ENCODE data around the gene SF3B6. TPM values are rescaled to one million over a fixed set of nuclear protein-coding genes. Genes with fewer than 3 reads are reported as not detected.
A peak's percentile ranks its signal among the peaks of the same experiment; 100 is the strongest.

The SF3B6 gene
- total and polyA plus RNA-seq, 9 donors: 60.6 to 145 (median 85.2) TPM

DNA sequence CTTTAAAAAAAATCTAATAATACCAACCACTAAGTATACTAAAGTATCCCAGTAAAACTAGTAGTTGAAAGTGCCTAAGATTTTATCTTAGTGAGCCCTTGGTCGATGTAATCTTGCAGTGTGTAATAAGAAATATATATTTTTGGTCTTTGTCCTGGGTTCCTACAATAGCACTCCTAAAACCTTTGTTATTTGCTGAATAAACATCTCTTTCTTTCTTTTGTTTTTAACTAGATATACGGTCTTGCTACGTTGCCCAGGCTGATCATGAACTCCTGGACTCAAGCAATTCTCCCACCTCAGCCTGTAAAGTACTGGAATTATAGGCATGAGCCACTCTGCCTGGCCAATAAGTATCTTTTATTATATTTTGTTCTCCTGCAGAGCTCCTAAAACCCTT, 10.9 kb upstream of the SF3B6 start:
- intact Hi-C loops (cut with DNase I): loop anchor here in 1 of 4 donors (5.0 kb wide), 1 partner anchor 295 kb away; no protein-coding TSS in a partner anchor
- Histone ChIP-seq H3K4me1 (ENCODE audit: insufficient read depth) (peaks cover 5% of the 10 kb centered on the region), H3K4me3 (no peak overlapping the region), H3K27ac (no peak overlapping the region), H3K9me3 (no peaks in the 10 kb centered on the region), H3K36me3 (no peaks in the 10 kb centered on the region), H3K27me3 (no peaks in the 10 kb centered on the region)
- DNase-seq: no peak
- 81 to 93% (median 85%) methylated on average over 3 of the region's 3 CpGs for WGBS, 3 donors
- TF ChIP-seq, protein P1, sequence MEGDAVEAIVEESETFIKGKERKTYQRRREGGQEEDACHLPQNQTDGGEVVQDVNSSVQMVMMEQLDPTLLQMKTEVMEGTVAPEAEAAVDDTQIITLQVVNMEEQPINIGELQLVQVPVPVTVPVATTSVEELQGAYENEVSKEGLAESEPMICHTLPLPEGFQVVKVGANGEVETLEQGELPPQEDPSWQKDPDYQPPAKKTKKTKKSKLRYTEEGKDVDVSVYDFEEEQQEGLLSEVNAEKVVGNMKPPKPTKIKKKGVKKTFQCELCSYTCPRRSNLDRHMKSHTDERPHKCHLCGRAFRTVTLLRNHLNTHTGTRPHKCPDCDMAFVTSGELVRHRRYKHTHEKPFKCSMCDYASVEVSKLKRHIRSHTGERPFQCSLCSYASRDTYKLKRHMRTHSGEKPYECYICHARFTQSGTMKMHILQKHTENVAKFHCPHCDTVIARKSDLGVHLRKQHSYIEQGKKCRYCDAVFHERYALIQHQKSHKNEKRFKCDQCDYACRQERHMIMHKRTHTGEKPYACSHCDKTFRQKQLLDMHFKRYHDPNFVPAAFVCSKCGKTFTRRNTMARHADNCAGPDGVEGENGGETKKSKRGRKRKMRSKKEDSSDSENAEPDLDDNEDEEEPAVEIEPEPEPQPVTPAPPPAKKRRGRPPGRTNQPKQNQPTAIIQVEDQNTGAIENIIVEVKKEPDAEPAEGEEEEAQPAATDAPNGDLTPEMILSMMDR (IDR thresholded peaks at IDR 0.05): no peak
- no peak for TF ChIP-seq EP300 (IDR thresholded peaks at IDR 0.05)
- no peak for TF ChIP-seq POLR2A (IDR thresholded peaks at IDR 0.05)

DNA sequence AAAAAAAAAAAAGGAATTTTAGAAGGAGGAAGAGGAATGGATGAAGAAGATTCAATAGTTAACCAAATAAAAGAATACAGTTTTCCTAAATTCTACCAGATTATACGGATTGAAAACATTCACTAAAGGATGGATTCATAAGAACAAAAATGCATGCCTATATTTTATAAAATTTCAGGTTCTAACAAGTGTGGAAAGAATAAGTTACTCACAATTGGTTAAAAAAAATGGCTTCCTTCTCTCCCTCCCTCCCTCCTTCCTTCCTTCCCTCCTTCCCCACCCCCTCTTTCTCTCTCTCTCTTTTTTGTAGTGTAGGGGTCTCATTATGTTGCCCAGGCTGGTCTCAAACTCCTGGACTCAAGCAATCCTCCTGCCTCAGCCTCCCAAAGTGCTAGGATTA, 10.1 kb upstream of the SF3B6 start:
- DNase-seq: no peak
- no peaks in the 10 kb centered on the region for H3K27me3 ChIP-seq
- intact Hi-C loops (cut with DNase I): loop anchor here in 1 of 4 donors (5.0 kb wide), 1 partner anchor 296 kb away; no protein-coding TSS in a partner anchor
- no peak overlapping the region for H3K4me3 ChIP-seq
- H3K36me3 ChIP-seq: no peaks in the 10 kb centered on the region
- no peak for TF ChIP-seq EP300 (IDR thresholded peaks at IDR 0.05)
- no peak for TF ChIP-seq POLR2A (IDR thresholded peaks at IDR 0.05)
- TF ChIP-seq, protein P1 (IDR thresholded peaks at IDR 0.05): no peak
- H3K27ac ChIP-seq: no peak overlapping the region
- no peaks in the 10 kb centered on the region for H3K9me3 ChIP-seq
- peaks cover 5% of the 10 kb centered on the region for H3K4me1 ChIP-seq (ENCODE audit: insufficient read depth)
- WGBS, 3 donors: 89 to 91% (median 91%) methylated on average over 1 of the region's 1 CpG

DNA sequence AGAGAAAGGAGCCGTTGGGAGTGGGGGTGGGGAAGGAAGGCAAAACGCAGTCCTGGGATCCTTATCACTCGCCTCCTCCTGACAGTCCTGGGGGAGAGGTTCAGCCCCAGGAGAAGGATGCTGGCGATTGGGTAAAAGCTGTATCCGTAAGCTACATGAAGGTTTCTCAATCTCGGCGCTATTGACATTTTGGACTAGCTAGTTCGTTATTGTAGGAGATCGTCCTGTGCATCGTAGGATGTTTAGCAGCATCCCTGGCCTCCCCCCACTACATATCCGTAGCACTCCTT, 9.0 kb upstream of the SF3B6 start:
- H3K27ac ChIP-seq: peak overlapping the region; percentile 65 to 69
- H3K4me3 ChIP-seq: peak overlapping the region; percentile 55
- TF ChIP-seq, protein P1 (IDR thresholded peaks at IDR 0.05): no peak
- TF ChIP-seq EP300 (IDR thresholded peaks at IDR 0.05): no peak
- TF ChIP-seq POLR2A (IDR thresholded peaks at IDR 0.05): no peak
- H3K4me1 ChIP-seq (ENCODE audit: insufficient read depth): peaks cover 5% of the 10 kb centered on the region
- intact Hi-C loops (cut with DNase I): loop anchor here in 2 of 4 donors (2.0 to 5.0 kb wide), 2 partner anchors 158 to 297 kb away; partner anchors contain the start of gene ATAD2B (in 1 of the 2)
- H3K9me3 ChIP-seq: no peaks in the 10 kb centered on the region
- DNase-seq: no peak
- no peaks in the 10 kb centered on the region for H3K36me3 ChIP-seq
- 2 to 4% (median 4%) methylated on average over 11 of the region's 11 CpGs for WGBS, 3 donors
- no peaks in the 10 kb centered on the region for H3K27me3 ChIP-seq

DNA sequence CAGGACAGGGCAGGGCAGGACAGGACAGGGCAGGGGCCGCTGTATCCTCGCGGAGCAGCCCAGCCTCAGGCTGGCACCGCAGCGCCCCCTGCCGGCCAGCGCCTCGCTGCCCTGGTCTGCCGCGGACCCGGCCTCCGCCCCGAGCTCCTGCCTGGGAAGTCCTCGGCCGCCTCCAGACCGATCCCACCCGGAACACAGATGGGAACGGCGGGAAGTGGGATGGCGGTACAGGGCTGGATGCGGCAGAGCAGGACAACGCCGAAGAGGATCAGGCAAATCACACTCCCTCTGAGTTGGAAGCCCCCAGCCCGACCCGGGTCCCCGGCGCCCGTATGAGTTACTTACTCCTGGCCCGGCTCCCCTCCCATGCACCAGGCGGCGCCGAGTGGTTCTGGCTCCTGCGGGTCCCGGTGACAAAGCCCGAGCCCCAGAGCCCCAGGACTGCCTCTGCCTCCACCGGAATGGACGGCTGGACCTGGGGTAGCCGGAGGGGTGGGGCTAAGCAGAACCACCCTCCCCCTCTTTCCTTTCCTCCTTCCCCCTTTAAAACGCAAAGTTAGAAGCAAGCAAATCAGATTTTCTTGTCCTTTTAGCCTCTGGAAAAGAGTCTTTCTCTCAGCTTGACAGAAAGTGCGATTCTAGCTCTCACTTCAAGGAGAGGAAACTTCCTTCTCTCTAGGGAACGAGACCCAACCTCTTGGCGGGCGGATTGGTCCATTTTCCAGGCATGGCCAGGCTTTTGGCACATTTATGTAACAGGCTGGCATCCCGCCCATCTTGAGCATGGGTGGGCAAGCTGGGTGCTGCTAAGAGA, 8.5 kb upstream of the SF3B6 start, which contains the start of gene TP53I3:
TSS of gene TP53I3 (minus strand) at position 449 of the 814 bp plus-strand sequence. CDS start 508 bp downstream, outside the sequence.
- intact Hi-C loops (cut with DNase I): loop anchor here in 2 of 4 donors (2.0 to 5.0 kb wide), 2 partner anchors 158 to 298 kb away; partner anchors contain the start of gene ATAD2B (in 1 of the 2)
- no peaks in the 10 kb centered on the region for H3K36me3 ChIP-seq
- peak; percentile 82 to 92 (median 88) for DNase-seq

More for the DNA sequence above, 8.5 kb upstream of the SF3B6 start, which contains the start of gene TP53I3:
- 0 to 1% (median 1%) methylated on average over 29 to 44 of the region's 44 CpGs for WGBS, 3 donors
- H3K4me3 ChIP-seq: peak within 1 kb of the TSS; percentile 55
- no peaks in the 10 kb centered on the region for H3K9me3 ChIP-seq
- H3K27ac ChIP-seq: peak within 1 kb of the TSS; percentile 65 to 69
- peaks cover 5% of the 10 kb centered on the region for H3K4me1 ChIP-seq (ENCODE audit: insufficient read depth)
- H3K27me3 ChIP-seq: no peaks in the 10 kb centered on the region
- TF ChIP-seq, protein P1 (IDR thresholded peaks at IDR 0.05): peak; percentile 94 to 98 (median 97)
- TF ChIP-seq EP300 (IDR thresholded peaks at IDR 0.05): no peak
- TF ChIP-seq POLR2A (IDR thresholded peaks at IDR 0.05): peak; percentile 53

Data from ovary (tissue), 9 donors.